Stimulated activated CD8-positive, alpha-beta memory T cell treated with anti-CD3 and anti-CD28 coated beads, Interleukin-7, amount 100 ng/mL, for 1 hour (primary cell): ENCODE results near the gene JARID2.

ENCODE experiments used
- DNase-seq, 2 donors: peaks; one replicate each; pipeline ENCODE4 v3.0.0-alpha.2; 2020; ENCODE audit warnings: low read depth in 2 of 2

Gene JARID2

GRCh38 chr6:15519681-15520080 is 273.8 kb downstream of the JARID2 start:
- DNase-seq: no peak

- DNase-seq: no peak
Measured at GRCh38 chr6:15520626-15521203, 274.8 kb downstream of the JARID2 start.

- no peak for DNase-seq
Measured at GRCh38 chr6:15521582-15521981, 275.7 kb downstream of the JARID2 start.

- no peak for DNase-seq
Measured at GRCh38 chr6:15522026-15522425, 276.2 kb downstream of the JARID2 start.

GRCh38 chr6:15522427-15522826 is 276.6 kb downstream of the JARID2 start:
- no peak for DNase-seq

GRCh38 chr6:15522856-15523529 is 277.1 kb downstream of the JARID2 start:
- DNase-seq: no peak

GRCh38 chr6:15523679-15524630 is 278.1 kb downstream of the JARID2 start:
- no peak for DNase-seq

- DNase-seq: no peak
Measured at GRCh38 chr6:15524861-15525401, 279.1 kb downstream of the JARID2 start.

GRCh38 chr6:15526212-15526701 is 280.4 kb downstream of the JARID2 start:
- DNase-seq: no peak

GRCh38 chr6:15527838-15528617 is 282.2 kb downstream of the JARID2 start:
- DNase-seq: no peak

- DNase-seq: no peak
Measured at GRCh38 chr6:15528870-15529269, 283.0 kb downstream of the JARID2 start.

- DNase-seq: no peak
Measured at GRCh38 chr6:15530411-15530810, 284.5 kb downstream of the JARID2 start.

- no peak for DNase-seq
Measured at GRCh38 chr6:15531973-15532372, 286.1 kb downstream of the JARID2 start.

- DNase-seq: no peak
Measured at GRCh38 chr6:15533379-15534026, 287.6 kb downstream of the JARID2 start.

- no peak for DNase-seq
Measured at GRCh38 chr6:15534974-15535373, 289.1 kb downstream of the JARID2 start.

GRCh38 chr6:15535495-15536197 is 289.8 kb downstream of the JARID2 start:
- DNase-seq: no peak

- DNase-seq: no peak
Measured at GRCh38 chr6:15536198-15536955, 290.5 kb downstream of the JARID2 start.

GRCh38 chr6:15538106-15538505 is 292.2 kb downstream of the JARID2 start:
- DNase-seq: no peak

- DNase-seq: no peak
Measured at GRCh38 chr6:15538766-15539495, 293.1 kb downstream of the JARID2 start.
